B cell (primary cell): Measurements from ENCODE around the gene PARN. TPM values are rescaled to one million over a fixed set of nuclear protein-coding genes. Genes with fewer than 3 reads are reported as not detected.
"Not testable (repeated sequence)": the region's sequence is repeated elsewhere in the genome, so short reads cannot be mapped to it uniquely, and the experiment has no call there.

Experiments used
- ATAC-seq: fragments of 200-7000 bp; cut with Tn5 transposase; one replicate; pipeline ENCODE4 v1.10.0; 2021; ENCODE audit warnings: low read depth, mild to moderate bottlenecking, moderate number of reproducible peaks, moderate library complexity
- CTCF ChIA-PET: fragments of 350-600 bp; sonication (Branson Sonifier 250); formaldehyde crosslinking; loops from one replicate; lab custom pipeline; 2021; ENCODE audit warnings: antibody characterized with exemption, inconsistent platforms; lab: Charles Lee
- POLR2A ChIA-PET: fragments of 350-600 bp; sonication (Branson Sonifier 250); formaldehyde crosslinking; loops from one replicate; lab custom pipeline; 2021; ENCODE audit warnings: antibody characterized with exemption; lab: Charles Lee
- DNase-seq: peaks from one replicate; pipeline ENCODE4 v3.0.0; 2013
- H2AFZ ChIP-seq: 2 replicates; pipeline ENCODE4 v1.6.1; 2012; ENCODE audit warnings: mild to moderate bottlenecking, low read depth, low read length; ENCODE audit not compliant: insufficient read depth, poor library complexity, severe bottlenecking
- H3K27ac ChIP-seq, 2 donors: 1 replicate in 1 of 2; 2 replicates in 1 of 2; pipeline ENCODE4 v1.5.1; 2012 to 2013; ENCODE audit warnings: low read length in 2 of 2, mild to moderate bottlenecking in 2 of 2, moderate library complexity in 1 of 2
- H3K27me3 ChIP-seq, 4 experiments: fragments of 200-600 bp in 1 of 4; sonication (generic) in 1 of 4; replicated peaks in 1 of 4; 1 replicate in 2 of 4; 2 replicates in 2 of 4; pipeline versions ENCODE4 v1.6.1 to v1.7.0; 2013 to 2016; ENCODE audit warnings: low read length in 3 of 4, mild to moderate bottlenecking in 2 of 4, mixed read lengths in 1 of 4, moderate library complexity in 1 of 4; ENCODE audit not compliant: insufficient read depth in 4 of 4, control insufficient read depth in 3 of 4; ENCODE audit errors: control extremely low read depth in 1 of 4
- H3K36me3 ChIP-seq, 2 experiments: replicated peaks in 1 of 2; 1 replicate in 1 of 2; 2 replicates in 1 of 2; pipeline versions ENCODE4 v1.6.1 to v1.7.1; 2013; ENCODE audit warnings: low read length in 1 of 2; ENCODE audit not compliant: insufficient read depth in 2 of 2, control insufficient read depth in 1 of 2; ENCODE audit errors: control extremely low read depth in 1 of 2, extremely low read depth in 1 of 2
- H3K4me1 ChIP-seq, 2 donors: fragments of 200-600 bp in 1 of 2; sonication (generic) in 1 of 2; 1 replicate in 1 of 2; 2 replicates in 1 of 2; pipeline versions ENCODE4 v1.5.1 to v1.6.1; 2013 to 2017; ENCODE audit warnings: low read length in 2 of 2; ENCODE audit not compliant: control insufficient read depth in 2 of 2, insufficient read depth in 2 of 2
- H3K4me2 ChIP-seq: replicated peaks from 2 replicates; pipeline ENCODE3; 2012; ENCODE audit warnings: mild to moderate bottlenecking, low read depth, low read length; ENCODE audit not compliant: poor library complexity, severe bottlenecking
- H3K4me3 ChIP-seq, 5 experiments: fragments of 200-600 bp in 1 of 5; sonication (generic) in 1 of 5; 1 replicate in 3 of 5; 2 replicates in 2 of 5; pipeline versions ENCODE4 v1.5.1 to v1.7.0; 2011 to 2016; ENCODE audit warnings: low read length in 4 of 5, mild to moderate bottlenecking in 4 of 5, low read depth in 2 of 5, control low read depth in 1 of 5, moderate library complexity in 1 of 5; ENCODE audit not compliant: insufficient read depth in 1 of 5; ENCODE audit errors: control extremely low read depth in 1 of 5, extremely low read depth in 1 of 5
- H3K79me2 ChIP-seq: fragments of 200-600 bp; sonication (generic); one replicate; pipeline ENCODE4 v1.6.0; 2016; ENCODE audit warnings: low read length; ENCODE audit not compliant: control insufficient read depth, insufficient read depth
- H3K9ac ChIP-seq: fragments of 200-600 bp; sonication (generic); 2 replicates; pipeline ENCODE4 v1.6.1; 2017; ENCODE audit warnings: mild to moderate bottlenecking, low read length, moderate library complexity
- H3K9me3 ChIP-seq, 3 donors: one replicate each; pipeline versions ENCODE4 v1.6.1 to v1.7.1; 2013; ENCODE audit warnings: low read length in 2 of 3; ENCODE audit not compliant: control insufficient read depth in 2 of 3, insufficient read depth in 1 of 3; ENCODE audit errors: control extremely low read depth in 1 of 3
- H4K20me1 ChIP-seq: 2 replicates; pipeline ENCODE4 v1.6.0; 2012; ENCODE audit warnings: mild to moderate bottlenecking, low read length; ENCODE audit not compliant: insufficient read depth, control insufficient read depth, poor library complexity, severe bottlenecking
- H3K27ac Mint-ChIP-seq: one replicate; pipeline ENCODE4 v1.8.0; 2021; ENCODE audit warnings: mixed read lengths
- H3K27me3 Mint-ChIP-seq: one replicate; pipeline ENCODE4 v1.8.0; 2021; ENCODE audit warnings: mixed read lengths
- H3K4me1 Mint-ChIP-seq: one replicate; pipeline ENCODE4 v1.8.0; 2021; ENCODE audit warnings: mixed read lengths
- H3K4me3 Mint-ChIP-seq: one replicate; pipeline ENCODE4 v1.8.0; 2021; ENCODE audit warnings: mixed read lengths
- H3K9me3 Mint-ChIP-seq: one replicate; pipeline ENCODE4 v1.8.0; 2022; ENCODE audit warnings: mixed read lengths; ENCODE audit not compliant: insufficient read depth
- CTCF ChIP-seq: fragments of 200-600 bp; IDR thresholded peaks from one replicate; pipeline ENCODE4 v1.8.0; 2022; ENCODE audit warnings: antibody characterized with exemption, mild to moderate bottlenecking
- EZH2 ChIP-seq: IDR thresholded peaks from 2 replicates; pipeline ENCODE4 v1.6.1; 2012; ENCODE audit warnings: borderline replicate concordance, low read depth, mild to moderate bottlenecking, moderate library complexity, low read length; ENCODE audit not compliant: insufficient read depth, poor library complexity, severe bottlenecking
- WGBS: methylation state at CpG from one replicate; pipeline ENCODE4 v1.1.5; 2013; ENCODE audit warnings: missing lambda C conversion rate; ENCODE audit not compliant: insufficient coverage; 5-methylcytosine and 5-hydroxymethylcytosine counted together
- intact Hi-C: fragments of 100-400 bp; cut with micrococcal nuclease; formaldehyde crosslinking; loops from one replicate; pipeline ENCODE4 v1.10.0; 2022
- polyA plus RNA-seq: library from polyadenylated mRNA; depleted of rRNA; stranded (reverse); fragments of >200 nt; gene quantifications from 2 replicates; pipeline ENCODE4 v1.2.3, GENCODE V29; 2012
- total RNA-seq, 2 donors: library from RNA; stranded (reverse); fragments of 120-200 nt in 1 of 2; gene quantifications; 1 replicate in 1 of 2; 2 replicates in 1 of 2; pipeline versions ENCODE4 v1.2.3 to v1.2.4, GENCODE V29; 2013 to 2022

PARN gene
- total and polyA plus RNA-seq, 2 donors (not counting 1 experiment from before 2014, with no cell fraction given), result 25.3 to 62.2 TPM

DNA sequence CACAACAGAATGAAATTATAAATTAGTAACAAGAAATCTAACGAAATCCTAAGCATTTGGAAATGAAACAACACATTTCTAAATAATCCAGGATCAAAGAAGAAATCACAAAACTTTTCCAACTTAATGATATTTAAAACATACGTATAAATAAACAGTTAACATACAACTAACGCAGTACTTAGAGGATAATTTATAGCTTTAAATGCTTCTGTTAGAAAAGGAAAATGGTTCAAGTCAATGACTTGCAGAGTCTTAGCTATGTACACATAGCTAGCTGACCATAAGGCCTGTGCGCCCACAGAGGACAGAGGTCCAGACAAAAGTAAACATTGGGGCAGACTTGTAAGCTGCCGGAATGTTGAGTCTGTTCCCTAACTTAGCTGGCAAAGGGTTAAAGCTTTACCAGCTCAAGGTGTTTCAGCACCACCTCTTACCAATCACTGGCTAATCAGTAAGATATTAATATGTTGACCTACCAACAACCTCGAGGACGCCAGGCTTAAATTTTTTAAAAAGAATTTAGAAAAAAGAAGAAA, 84.6 kb downstream of the PARN start:
- intact Hi-C loops, result no loop called here

DNA sequence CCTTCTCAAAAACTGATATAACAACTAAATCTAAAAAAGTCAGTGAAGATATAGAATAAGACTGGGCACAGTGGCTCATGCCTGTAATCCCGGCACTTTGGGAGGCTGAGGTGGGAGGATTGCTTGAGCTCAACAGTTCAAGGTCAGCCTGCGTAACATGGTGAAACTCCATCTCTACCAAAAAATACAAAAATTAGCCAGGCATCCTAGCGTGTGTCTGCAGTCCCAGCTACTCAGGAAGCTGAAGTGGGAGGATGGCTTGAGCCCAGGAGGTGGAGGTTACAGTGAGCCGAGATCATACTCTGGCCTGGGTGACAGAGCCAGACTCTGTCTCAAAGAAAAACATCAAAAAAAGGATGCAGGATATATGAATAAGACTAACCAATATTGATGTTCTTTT, 85.2 kb downstream of the PARN start:
- not testable (repeated sequence) for H3K79me2 ChIP-seq, H3K9me3 ChIP-seq

More for the DNA sequence above, 84.6 kb downstream of the PARN start:
- ChIA-PET POLR2A (no interaction called here), CTCF (interaction anchor here (2.1 kb wide), 1 partner anchor 17 kb away, joined by 5 read pairs; no protein-coding TSS in a partner anchor)
- WGBS, result 100% methylated on average over 1 of the region's 7 CpGs
- ATAC-seq (no peak), DNase-seq (no peak)
- no peak overlapping the region for H2AFZ ChIP-seq
- no peak overlapping the region for H3K4me2 ChIP-seq
- peaks cover 17 to 26% of the 10 kb centered on the region in 2 experiments for H3K36me3 ChIP-seq
- H3K27me3 ChIP-seq, result no peaks in the 10 kb centered on the region
- H3K9me3 ChIP-seq, result peaks cover 0 to 9% (median 9%) of the 10 kb centered on the region in 3 donors
- H3K4me1 Mint-ChIP-seq, result no peaks in the 10 kb centered on the region
- no peak overlapping the region for H3K4me3 Mint-ChIP-seq
- no peak overlapping the region for H3K27ac Mint-ChIP-seq
- TF ChIP-seq EZH2, result no peak
- TF ChIP-seq CTCF, result no peak
- H3K9ac ChIP-seq, result no peak overlapping the region
- no peak overlapping the region for H3K4me3 ChIP-seq
- no peaks in the 10 kb centered on the region for H4K20me1 ChIP-seq
- H3K79me2 ChIP-seq, result peaks cover 8% of the 10 kb centered on the region
- no peaks in the 10 kb centered on the region for H3K9me3 Mint-ChIP-seq
- no peak overlapping the region for H3K27ac ChIP-seq
- no peaks in the 10 kb centered on the region for H3K27me3 Mint-ChIP-seq
- no peaks in the 10 kb centered on the region for H3K4me1 ChIP-seq

More for the DNA sequence above, 85.2 kb downstream of the PARN start:
- CTCF ChIA-PET, result interaction anchor here (2.1 kb wide), 1 partner anchor 16 kb away, joined by 5 read pairs; no protein-coding TSS in a partner anchor
- DNase-seq, H2AFZ ChIP-seq, H3K4me1 Mint-ChIP-seq, H3K27me3 Mint-ChIP-seq, H3K9me3 Mint-ChIP-seq, H3K4me3 Mint-ChIP-seq, H3K27ac Mint-ChIP-seq, H3K4me2 ChIP-seq, H4K20me1 ChIP-seq, H3K4me3 ChIP-seq, POLR2A ChIA-PET, H3K27me3 ChIP-seq, H3K4me1 ChIP-seq, H3K27ac ChIP-seq, intact Hi-C loops, ATAC-seq, H3K9ac ChIP-seq: not testable (repeated sequence)
- no CpG with 5 or more reads among the region's 4 CpGs for WGBS
- H3K36me3 ChIP-seq, result peaks cover 15 to 21% of the 10 kb centered on the region in 2 experiments
